ENCODE data around the gene KRT80. TPM values are rescaled to one million over a fixed set of nuclear protein-coding genes. Genes with fewer than 3 reads are reported as not detected.

KRT80 gene
- total RNA-seq, 2 donors from 2014 or later = 0.66 to 4.9 TPM

GRCh38 chr12:52186118-52186840 lies 5.5 kb downstream of the KRT80 start:
- no peak for DNase-seq
- H3K4me3 ChIP-seq = no peak overlapping the region

GRCh38 chr12:52185400-52185967 lies 6.3 kb downstream of the KRT80 start:
- no peaks in the 10 kb centered on the region for H3K27me3 ChIP-seq
- no peaks in the 10 kb centered on the region for H3K9me3 ChIP-seq
- no peaks in the 10 kb centered on the region for H3K36me3 ChIP-seq
- no peak overlapping the region for H3K27ac ChIP-seq
- no peaks in the 10 kb centered on the region for H3K4me1 ChIP-seq
- H3K4me3 ChIP-seq = no peak overlapping the region
- TF ChIP-seq CTCF (IDR thresholded peaks at IDR 0.05) = no peak
- H3K9ac ChIP-seq (ENCODE audit: low read depth in 2 of 2, low read length in 2 of 2) = no peak overlapping the region
- intact Hi-C loops (cut with DNase I) = no loop called here
- DNase-seq = no peak

More at GRCh38 chr12:52186118-52186840, 5.5 kb downstream of the KRT80 start:
- no peak for TF ChIP-seq CTCF (IDR thresholded peaks at IDR 0.05)
- Histone ChIP-seq H3K27me3 (no peaks in the 10 kb centered on the region), H3K4me1 (no peaks in the 10 kb centered on the region), H3K9ac (ENCODE audit: low read depth in 2 of 2, low read length in 2 of 2) (no peak overlapping the region), H3K36me3 (no peaks in the 10 kb centered on the region), H3K27ac (no peak overlapping the region), H3K9me3 (no peaks in the 10 kb centered on the region)
- intact Hi-C loops (cut with DNase I) = no loop called here

- Histone ChIP-seq H3K9ac (ENCODE audit: low read depth in 2 of 2, low read length in 2 of 2) (no peak overlapping the region), H3K27ac (no peak overlapping the region), H3K9me3 (no peaks in the 10 kb centered on the region), H3K36me3 (no peaks in the 10 kb centered on the region), H3K4me1 (no peaks in the 10 kb centered on the region), H3K4me3 (no peak overlapping the region), H3K27me3 (no peaks in the 10 kb centered on the region)
- TF ChIP-seq CTCF (IDR thresholded peaks at IDR 0.05) = no peak
- intact Hi-C loops (cut with DNase I) = no loop called here
- no peak for DNase-seq
Observed at GRCh38 chr12:52184813-52185212, 7.0 kb downstream of the KRT80 start.

- Histone ChIP-seq H3K27me3 (no peaks in the 10 kb centered on the region), H3K4me3 (no peak overlapping the region), H3K9ac (ENCODE audit: low read depth in 2 of 2, low read length in 2 of 2) (no peak overlapping the region), H3K36me3 (no peaks in the 10 kb centered on the region), H3K4me1 (no peaks in the 10 kb centered on the region), H3K27ac (no peak overlapping the region), H3K9me3 (no peaks in the 10 kb centered on the region)
- DNase-seq = no peak
- TF ChIP-seq CTCF (IDR thresholded peaks at IDR 0.05) = no peak
- intact Hi-C loops (cut with DNase I) = no loop called here
Observed at GRCh38 chr12:52183971-52184370, 7.8 kb downstream of the KRT80 start.

- Histone ChIP-seq H3K36me3 (no peaks in the 10 kb centered on the region), H3K9ac (ENCODE audit: low read depth in 2 of 2, low read length in 2 of 2) (no peak overlapping the region), H3K4me3 (no peak overlapping the region), H3K9me3 (no peaks in the 10 kb centered on the region), H3K27ac (no peak overlapping the region), H3K4me1 (no peaks in the 10 kb centered on the region), H3K27me3 (no peaks in the 10 kb centered on the region)
- no peak for DNase-seq
- TF ChIP-seq CTCF (IDR thresholded peaks at IDR 0.05) = no peak
- intact Hi-C loops (cut with DNase I) = no loop called here
Observed at GRCh38 chr12:52183544-52183910, 8.3 kb downstream of the KRT80 start.
